Esophagus squamous epithelium (tissue), 4 donors: ENCODE measurements around the gene TMEM184B.

ENCODE experiments used
- CTCF ChIP-seq, 6 experiments: fragments of 450-650 bp in 4 of 6; fragments of 200-600 bp in 2 of 6; sonication (generic) in 2 of 6; IDR thresholded peaks; one replicate each; pipeline ENCODE4 v1.5.1; 2016 to 2019; ENCODE audit warnings: antibody characterized with exemption in 6 of 6, mild to moderate bottlenecking in 4 of 6, moderate library complexity in 4 of 6
- POLR2A ChIP-seq, 4 donors: fragments of 450-650 bp; IDR thresholded peaks; one replicate each; pipeline ENCODE4 v1.6.1; 2017; ENCODE audit warnings: antibody characterized with exemption in 4 of 4, mild to moderate bottlenecking in 4 of 4, moderate library complexity in 3 of 4

GRCh38 chr22:38310518-38311322 lies 37.9 kb upstream of the TMEM184B start:
- TF ChIP-seq CTCF (IDR thresholded peaks at IDR 0.05) (no peak), POLR2A (IDR thresholded peaks at IDR 0.05) (no peak)
